HepG2 (cell line): ENCODE results near the gene ELP1.

ENCODE experiments used
- CTCF ChIP-seq: sonication (generic); formaldehyde crosslinking; IDR thresholded peaks from 2 replicates; pipeline ENCODE4 v1.5.0; 2020; ENCODE audit warnings: mild to moderate bottlenecking, missing genetic modification reagents, moderate library complexity
- IRF1 ChIP-seq: sonication (generic); formaldehyde crosslinking; IDR thresholded peaks from 2 replicates; pipeline ENCODE4 v1.4.0; 2020; ENCODE audit warnings: low read depth, mild to moderate bottlenecking, missing genetic modification reagents
- POLR2A ChIP-seq, 2 experiments: IDR thresholded peaks; 2 replicates each; pipeline ENCODE4 v1.6.1; 2011; ENCODE audit warnings: low read depth in 2 of 2, low read length in 2 of 2, mild to moderate bottlenecking in 1 of 2, moderate library complexity in 1 of 2; ENCODE audit not compliant: insufficient read depth in 1 of 2
- USF2 ChIP-seq, 2 experiments: sonication (generic) in 1 of 2; formaldehyde crosslinking in 1 of 2; IDR thresholded peaks; 2 replicates each; pipeline versions ENCODE4 v1.5.1 to v1.6.1; 2011 to 2020; ENCODE audit warnings: borderline replicate concordance in 1 of 2, low read depth in 1 of 2, low read length in 1 of 2, mild to moderate bottlenecking in 1 of 2, missing genetic modification reagents in 1 of 2, moderate library complexity in 1 of 2
- YY1 ChIP-seq: IDR thresholded peaks from 2 replicates; pipeline ENCODE4 v1.6.1; 2011; ENCODE audit warnings: low read length, low read depth, moderate library complexity, mild to moderate bottlenecking; ENCODE audit not compliant: insufficient read depth, insufficient replicate concordance
- ZNF12 ChIP-seq: sonication (generic); formaldehyde crosslinking; IDR thresholded peaks from 2 replicates; pipeline ENCODE4 v1.5.0; 2020; ENCODE audit warnings: missing genetic modification reagents
- ZNF142 ChIP-seq: sonication (generic); formaldehyde crosslinking; IDR thresholded peaks from 2 replicates; pipeline ENCODE4 v1.4.0; 2020; ENCODE audit warnings: missing genetic modification reagents
- ZNF446 ChIP-seq: sonication (generic); formaldehyde crosslinking; IDR thresholded peaks from 2 replicates; pipeline ENCODE4 v1.5.0; 2020; ENCODE audit warnings: mild to moderate bottlenecking, missing genetic modification reagents

GRCh38 chr9:108864446-108864845, 69.5 kb downstream of the ELP1 start:
- TF ChIP-seq ZNF142 (no peak), ZNF12 (no peak), POLR2A (IDR thresholded peaks at IDR 0.05; ENCODE audit: insufficient read depth in 1 of 2, low read depth in 2 of 2, low read length in 2 of 2) (0 out of 4 replicates have a peak, but pooled peaks of 1 of the 2 experiments have one; percentile 8), ZNF446 (CRISPR knock-in tag) (no peak), USF2 (IDR thresholded peaks at IDR 0.05; ENCODE audit: low read depth, low read length) (no peak), USF2 (CRISPR knock-in tag; IDR thresholded peaks at IDR 0.05; ENCODE audit: borderline replicate concordance) (no peak), IRF1 (CRISPR knock-in tag) (no peak), CTCF (CRISPR knock-in tag) (peak; percentile 24; the same call in 1 of the 2 replicates), YY1 (no peak)
